ENCODE measurements around the gene NRXN2. TPM values are rescaled to one million over a fixed set of nuclear protein-coding genes. Genes with fewer than 3 reads are reported as not detected.

Gene NRXN2
- 0.51 and 5.6 TPM in 2 replicates for total RNA-seq (2014; rRNA removed; shearing (Covaris generic))
- polyA plus RNA-seq (2016; fragmentation: Nextera tagmentation; extraction: Ambion mirVana), result 0.48 and 1.1 TPM in 2 replicates

DNA sequence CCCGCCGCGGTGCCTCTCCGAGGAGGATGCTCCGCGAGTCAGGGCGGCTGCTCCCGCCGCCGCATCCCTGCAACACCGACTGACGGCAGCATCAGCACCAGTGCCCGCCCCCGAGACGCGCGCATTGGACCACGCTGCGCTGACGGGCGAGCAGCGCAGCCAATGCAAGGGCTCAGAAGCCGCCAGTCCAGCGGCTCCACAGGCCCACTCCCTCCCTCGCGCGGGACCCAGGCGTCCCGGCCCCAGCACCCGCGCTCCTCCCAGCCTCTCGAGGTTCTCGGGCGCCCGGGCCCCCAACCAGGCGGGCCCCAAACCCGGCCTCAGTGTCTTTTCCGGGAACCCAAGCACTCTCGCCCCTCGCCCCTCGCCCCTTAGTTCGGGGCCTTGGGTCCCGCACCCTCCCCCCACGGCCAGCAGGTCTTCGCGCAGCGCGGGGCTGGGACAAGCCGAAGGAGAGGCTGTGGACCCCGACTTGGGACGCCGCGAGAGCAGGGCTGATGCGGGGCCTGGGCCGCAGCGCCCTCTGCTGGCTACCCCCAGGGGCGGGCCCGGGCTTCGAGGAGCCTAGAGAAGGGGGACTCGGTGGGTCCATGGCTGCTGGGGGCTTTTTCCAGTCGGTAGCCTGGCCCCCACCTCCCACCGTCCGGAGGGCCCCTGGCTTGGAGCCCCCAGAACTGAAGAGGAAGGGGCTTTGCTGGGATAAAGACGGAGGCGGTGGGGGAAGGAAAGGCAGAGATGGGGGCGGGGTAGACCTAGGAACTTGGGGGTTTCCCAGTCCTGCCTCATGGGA, at the start of gene NRXN2:
TSS of gene NRXN2 (minus strand) at position 81 of the 790 bp plus-strand sequence. CDS start 9,498 bp downstream, outside the sequence.
- no peak within 1 kb of the TSS for H3K27ac ChIP-seq

DNA sequence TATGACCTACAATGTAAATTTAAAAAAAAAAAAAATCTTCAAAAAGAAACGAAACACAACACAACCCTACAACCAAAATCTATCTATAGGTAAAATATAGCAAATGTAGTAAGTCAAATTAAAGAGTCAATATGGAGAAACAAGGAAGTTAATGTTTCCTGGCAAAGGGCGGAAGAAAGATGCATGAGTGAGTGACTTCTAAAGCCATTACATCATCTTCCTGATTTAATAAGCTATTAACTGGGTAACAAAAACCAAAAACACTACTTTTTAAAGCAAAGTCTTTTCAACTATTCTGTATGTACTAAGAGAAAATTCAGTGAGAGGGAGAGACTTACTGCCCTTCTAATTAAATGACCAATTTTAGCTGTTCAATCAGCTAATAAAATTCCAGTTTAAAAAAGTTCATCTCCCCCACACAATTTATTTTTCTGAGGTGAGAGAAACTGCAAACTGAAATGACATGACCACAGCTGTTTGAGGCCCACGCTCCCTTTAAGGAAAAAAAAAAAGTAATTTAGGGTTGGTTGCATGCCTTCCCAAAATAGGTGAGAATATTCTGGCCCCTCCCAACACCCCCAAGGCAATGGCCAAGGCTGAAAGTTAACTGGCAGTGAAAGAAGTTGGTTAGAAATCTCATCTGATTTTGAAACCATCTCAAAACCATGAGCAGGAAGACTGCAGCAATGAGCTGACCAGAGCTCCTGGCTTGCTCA, 49.5 kb upstream of the NRXN2 start:
- Histone ChIP-seq H3K36me3 (ENCODE audit: low read depth) (peaks cover 88% of the 10 kb centered on the region), H3K79me2 (ENCODE audit: insufficient read depth) (peaks cover 93% of the 10 kb centered on the region), H3K4me2 (ENCODE audit: unreplicated experiment) (no peak overlapping the region), H3K4me3 (no peak overlapping the region), H4K20me1 (ENCODE audit: insufficient read depth) (peaks cover 52% of the 10 kb centered on the region; the same call in 1 of the 2 replicates), H3F3A (ENCODE audit: insufficient read depth) (peaks cover 84% of the 10 kb centered on the region), H3K9ac (no peak overlapping the region), H2AFZ (no peak overlapping the region), H3K27me3 (replicated peaks; ENCODE audit: insufficient read depth) (no peaks in the 10 kb centered on the region), H3K27ac (0 out of 2 replicates have a peak overlapping the region, but pooled peaks have one; percentile 3), H3K9me2 (ENCODE audit: insufficient read depth) (no peaks in the 10 kb centered on the region), H3K9me3 (ENCODE audit: low read depth) (no peaks in the 10 kb centered on the region), H3K4me1 (ENCODE audit: insufficient read depth) (peaks cover 20% of the 10 kb centered on the region)
- in situ Hi-C loops (cut with MboI), result no loop called here
- TF ChIP-seq EZH2phosphoT487 (IDR thresholded peaks at IDR 0.05; ENCODE audit: insufficient read depth, low read depth), result no peak
- no peak for TF ChIP-seq EZH2 (IDR thresholded peaks at IDR 0.05; ENCODE audit: insufficient read depth, poor library complexity, severe bottlenecking)
- peak; percentile 33 for DNase-seq
- 77 to 82% methylated on average over 3 of the region's 3 CpGs for WGBS, 2 experiments (ENCODE audit: low coverage in 1 of 2, low lambda C conversion rate in 2 of 2, missing lambda C conversion rate in 2 of 2)

More for the DNA sequence above, at the start of gene NRXN2:
- peak within 1 kb of the TSS; percentile 84 for H3K9ac ChIP-seq
- no peaks in the 10 kb centered on the region for H4K20me1 ChIP-seq (ENCODE audit: insufficient read depth)
- H3K9me3 ChIP-seq (ENCODE audit: low read depth), result no peaks in the 10 kb centered on the region
- H3K4me1 ChIP-seq (ENCODE audit: insufficient read depth), result no peaks in the 10 kb centered on the region
- peak within 1 kb of the TSS; percentile 89 for H3K4me3 ChIP-seq
- DNase-seq, result peak; percentile 93
- in situ Hi-C loops (cut with MboI), result no loop called here
- H3K9me2 ChIP-seq (ENCODE audit: insufficient read depth), result no peaks in the 10 kb centered on the region
- H3F3A ChIP-seq (ENCODE audit: insufficient read depth), result no peaks in the 10 kb centered on the region
- peaks cover 30% of the 10 kb centered on the region for H3K27me3 ChIP-seq (replicated peaks; ENCODE audit: insufficient read depth)
- H2AFZ ChIP-seq, result peak within 1 kb of the TSS; percentile 100
- 5% methylated on average over 33 to 51 of the region's 66 CpGs for WGBS, 2 experiments (ENCODE audit: low coverage in 1 of 2, low lambda C conversion rate in 2 of 2, missing lambda C conversion rate in 2 of 2)
- no peaks in the 10 kb centered on the region for H3K79me2 ChIP-seq (ENCODE audit: insufficient read depth)
- peak within 1 kb of the TSS; percentile 98 for H3K4me2 ChIP-seq (ENCODE audit: unreplicated experiment)
- TF ChIP-seq EZH2phosphoT487 (IDR thresholded peaks at IDR 0.05; ENCODE audit: insufficient read depth, low read depth) (no peak), EZH2 (IDR thresholded peaks at IDR 0.05; ENCODE audit: insufficient read depth, poor library complexity, severe bottlenecking) (no peak)
- no peaks in the 10 kb centered on the region for H3K36me3 ChIP-seq (ENCODE audit: low read depth)

DNA sequence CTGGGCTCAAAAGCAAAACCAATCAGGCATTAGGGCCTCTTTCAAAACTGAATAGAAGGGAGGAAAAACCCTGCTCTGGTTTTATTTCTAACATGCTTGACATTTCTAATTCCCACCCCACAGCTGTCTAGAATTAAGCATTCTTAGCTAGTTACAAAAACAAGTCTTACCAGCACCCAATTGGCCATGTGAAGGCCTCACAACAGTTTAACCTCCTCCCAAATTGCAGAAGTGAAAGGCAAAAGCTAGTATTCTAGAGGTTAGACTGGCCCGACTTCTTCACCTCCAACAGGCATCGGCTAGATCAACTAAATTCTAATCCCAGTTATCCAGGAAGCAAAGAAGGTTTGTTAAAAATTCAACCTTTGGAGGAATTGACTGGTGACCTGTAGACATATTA, 48.9 kb upstream of the NRXN2 start:
- Histone ChIP-seq H3K9ac (no peak overlapping the region), H3K36me3 (ENCODE audit: low read depth) (peaks cover 94% of the 10 kb centered on the region), H3K4me2 (ENCODE audit: unreplicated experiment) (no peak overlapping the region), H3F3A (ENCODE audit: insufficient read depth) (peaks cover 79% of the 10 kb centered on the region), H2AFZ (no peak overlapping the region), H3K4me1 (ENCODE audit: insufficient read depth) (peaks cover 18% of the 10 kb centered on the region), H3K27me3 (replicated peaks; ENCODE audit: insufficient read depth) (no peaks in the 10 kb centered on the region), H3K9me2 (ENCODE audit: insufficient read depth) (no peaks in the 10 kb centered on the region), H3K4me3 (no peak overlapping the region), H3K9me3 (ENCODE audit: low read depth) (no peaks in the 10 kb centered on the region), H3K27ac (0 out of 2 replicates have a peak overlapping the region, but pooled peaks have one; percentile 3), H4K20me1 (ENCODE audit: insufficient read depth) (peaks cover 46% of the 10 kb centered on the region; the same call in 1 of the 2 replicates), H3K79me2 (ENCODE audit: insufficient read depth) (peaks cover 93% of the 10 kb centered on the region)
- no peak for TF ChIP-seq EZH2 (IDR thresholded peaks at IDR 0.05; ENCODE audit: insufficient read depth, poor library complexity, severe bottlenecking)
- TF ChIP-seq EZH2phosphoT487 (IDR thresholded peaks at IDR 0.05; ENCODE audit: insufficient read depth, low read depth), result no peak
- in situ Hi-C loops (cut with MboI), result no loop called here
- no peak for DNase-seq
- WGBS, 2 experiments (ENCODE audit: low coverage in 1 of 2, low lambda C conversion rate in 2 of 2, missing lambda C conversion rate in 2 of 2), result 59 to 68% methylated on average over 2 of the region's 2 CpGs

DNA sequence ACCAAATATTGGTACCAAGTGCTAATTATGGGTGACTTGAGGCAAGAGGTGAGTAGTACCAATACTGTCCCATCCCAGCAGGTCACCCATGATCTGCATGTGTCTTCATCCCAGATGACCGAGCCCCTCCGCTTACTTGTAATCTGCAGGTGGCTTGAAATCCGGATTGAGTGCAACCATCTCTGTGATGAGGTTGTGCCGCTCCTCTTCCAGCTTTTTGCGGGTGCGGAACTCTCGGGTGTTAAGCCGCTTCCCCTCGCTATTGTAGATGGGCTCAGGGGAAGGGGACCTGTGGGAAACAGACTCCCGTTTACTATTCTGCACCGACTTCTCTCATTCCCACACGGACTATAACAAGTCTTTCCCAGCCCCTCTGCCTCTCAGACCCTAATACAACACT, 47.1 kb upstream of the NRXN2 start:
- 0 out of 2 replicates have a peak, but pooled peaks cover 7% of the 10 kb centered on the region for H3K4me1 ChIP-seq (ENCODE audit: insufficient read depth)
- peaks cover 82% of the 10 kb centered on the region for H3K36me3 ChIP-seq (ENCODE audit: low read depth)
- H3F3A ChIP-seq (ENCODE audit: insufficient read depth), result peaks cover 61% of the 10 kb centered on the region
- TF ChIP-seq EZH2phosphoT487 (IDR thresholded peaks at IDR 0.05; ENCODE audit: insufficient read depth, low read depth) (no peak), EZH2 (IDR thresholded peaks at IDR 0.05; ENCODE audit: insufficient read depth, poor library complexity, severe bottlenecking) (no peak)
- H3K79me2 ChIP-seq (ENCODE audit: insufficient read depth), result peaks cover 77% of the 10 kb centered on the region
- no peak overlapping the region for H2AFZ ChIP-seq
- no peak overlapping the region for H3K4me3 ChIP-seq
- no peaks in the 10 kb centered on the region for H3K9me3 ChIP-seq (ENCODE audit: low read depth)
- H3K4me2 ChIP-seq (ENCODE audit: unreplicated experiment), result no peak overlapping the region
- H3K9me2 ChIP-seq (ENCODE audit: insufficient read depth), result no peaks in the 10 kb centered on the region
- no peak for DNase-seq
- no peak overlapping the region for H3K9ac ChIP-seq
- H4K20me1 ChIP-seq (ENCODE audit: insufficient read depth), result peaks cover 29% of the 10 kb centered on the region; the same call in 1 of the 2 replicates
- 94 to 98% methylated on average over 12 of the region's 12 CpGs for WGBS, 2 experiments (ENCODE audit: low coverage in 1 of 2, low lambda C conversion rate in 2 of 2, missing lambda C conversion rate in 2 of 2)
- H3K27me3 ChIP-seq (replicated peaks; ENCODE audit: insufficient read depth), result no peaks in the 10 kb centered on the region
- no peak overlapping the region for H3K27ac ChIP-seq
- in situ Hi-C loops (cut with MboI), result no loop called here

All from GM23248 (cell line).